Islet of Langerhans (tissue), 1 donor: ENCODE results near the gene SERPINE2.
"Not testable (repeated sequence)": the region's sequence is repeated elsewhere in the genome, so short reads cannot be mapped to it uniquely, and the experiment has no call there.

ENCODE experiments used
- FAIRE-seq: peaks from one replicate; lab custom pipeline; 2011; peaks lifted over from hg19 to GRCh38; lab: Jason Lieb, UNC

SERPINE2 gene

DNA sequence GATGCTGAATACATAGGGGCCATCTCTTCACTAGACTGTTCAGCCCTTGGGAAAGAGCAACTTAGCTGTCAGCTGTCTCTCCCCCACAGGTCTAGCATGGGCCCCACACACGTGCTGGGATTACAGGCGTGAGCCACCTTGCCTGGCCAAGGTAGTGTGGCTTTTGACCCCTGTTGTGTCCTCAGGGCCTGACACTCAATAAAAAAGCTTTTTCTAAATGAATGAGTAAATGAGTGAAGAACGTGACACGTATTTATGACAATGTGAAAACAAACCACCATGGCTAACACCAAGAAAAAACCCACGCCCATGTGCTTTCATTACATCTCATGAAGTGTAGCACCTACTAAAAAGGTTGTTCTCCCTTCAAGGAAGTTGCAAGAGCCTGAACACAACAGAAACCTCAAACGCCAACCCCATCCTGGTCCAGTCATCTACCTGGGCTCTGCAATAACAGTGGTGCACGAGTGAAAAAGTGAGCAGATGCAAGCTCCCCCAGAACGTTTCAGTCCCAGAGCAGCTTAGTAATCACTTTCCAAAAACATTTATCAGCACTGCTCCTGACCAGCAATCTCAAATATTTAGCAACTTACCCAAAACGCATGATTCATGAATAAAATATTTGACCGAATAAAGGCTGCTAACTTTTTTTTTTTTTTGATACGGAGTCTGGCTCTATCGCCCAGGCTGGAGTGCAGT, 97.4 kb downstream of the SERPINE2 start:
- no peak for FAIRE-seq

DNA sequence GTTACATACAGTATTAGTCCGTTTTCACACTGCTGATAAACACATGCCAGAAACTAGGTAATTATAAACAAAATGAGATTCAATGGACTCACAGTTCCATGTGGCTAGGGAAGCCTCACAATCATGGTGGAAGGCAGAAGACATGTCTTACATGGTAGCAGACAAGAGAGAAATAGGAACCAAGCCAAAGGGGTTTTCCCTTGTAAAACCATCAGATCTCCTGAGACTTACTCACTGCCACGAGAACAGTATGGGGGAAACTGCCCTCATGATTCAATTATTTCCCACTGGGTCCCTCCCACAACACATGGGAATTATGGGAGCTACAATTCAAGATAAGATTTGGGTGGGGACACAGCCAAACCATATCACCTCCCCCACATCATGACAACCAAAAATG, 99.6 kb downstream of the SERPINE2 start:
- not testable (repeated sequence) for FAIRE-seq

DNA sequence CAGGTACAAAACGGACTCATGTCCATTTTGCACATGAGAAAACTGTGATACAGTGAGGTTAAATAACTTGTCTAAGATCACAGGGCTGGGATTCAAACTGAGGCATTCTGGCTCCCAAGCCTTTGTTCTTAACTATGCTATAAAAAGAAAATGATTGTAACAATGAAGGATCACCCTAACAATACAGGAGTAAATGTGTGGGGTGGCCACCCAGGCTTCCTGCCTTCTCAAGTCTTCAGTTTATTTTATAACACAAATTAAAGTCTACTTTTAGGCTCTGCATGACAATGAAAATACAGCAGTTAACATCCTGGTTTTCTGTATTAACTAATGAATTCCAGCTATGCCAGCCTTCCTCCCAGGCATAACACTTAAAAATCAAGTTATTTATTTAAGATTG, 101.6 kb downstream of the SERPINE2 start:
- FAIRE-seq: no peak

DNA sequence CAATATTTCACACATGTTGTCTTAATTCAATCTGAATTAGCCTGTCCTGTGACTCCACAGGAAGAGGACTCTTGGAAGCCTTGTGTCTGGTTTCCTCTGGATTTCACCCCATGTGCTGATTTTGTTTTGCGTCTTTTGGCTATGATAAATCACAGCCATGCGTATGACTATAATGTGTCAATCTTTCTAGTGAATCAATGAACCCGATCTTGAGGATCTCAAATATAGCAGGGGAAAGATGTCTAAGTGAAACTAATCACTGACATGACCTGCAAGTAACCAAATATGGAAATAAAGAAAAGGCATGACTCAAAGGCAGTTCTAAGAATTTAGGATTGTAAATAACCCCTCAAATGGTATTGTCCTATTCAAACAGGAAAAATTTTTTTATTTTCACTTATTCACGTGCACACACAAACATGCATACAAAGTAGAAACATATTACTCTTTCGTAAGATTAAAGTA, 102.2 kb downstream of the SERPINE2 start:
- FAIRE-seq: no peak

DNA sequence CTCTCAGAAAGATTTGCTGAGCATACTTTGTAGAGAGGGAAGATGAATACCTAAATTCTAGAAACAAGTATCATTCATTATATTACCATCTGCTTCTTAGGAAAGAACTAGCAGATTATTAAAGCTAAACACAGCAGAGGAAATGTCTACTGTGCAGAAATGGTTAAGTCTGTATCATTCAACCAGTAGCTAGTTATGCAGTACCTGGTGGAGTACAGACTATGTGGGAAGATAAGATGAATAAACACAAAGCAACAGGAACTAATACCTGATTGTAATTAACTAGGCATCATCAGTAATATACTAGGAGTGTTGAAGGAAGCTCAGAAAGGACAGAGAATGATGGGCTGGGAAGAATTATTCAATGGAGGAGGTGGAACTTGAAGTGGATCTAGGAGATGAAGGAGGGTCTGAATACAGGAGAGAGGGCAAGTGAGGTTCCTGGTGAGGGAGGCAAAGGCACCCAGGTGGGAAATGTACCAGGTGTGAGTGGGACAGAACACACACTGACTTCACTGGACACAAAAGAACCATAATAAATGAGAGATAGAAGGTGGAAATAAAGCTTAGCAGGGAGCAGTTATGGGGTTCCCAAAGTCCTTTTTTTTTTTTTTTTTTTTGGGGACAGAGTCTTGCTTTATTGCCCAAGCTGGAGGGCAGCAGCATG, 103.5 kb downstream of the SERPINE2 start:
- FAIRE-seq: no peak

DNA sequence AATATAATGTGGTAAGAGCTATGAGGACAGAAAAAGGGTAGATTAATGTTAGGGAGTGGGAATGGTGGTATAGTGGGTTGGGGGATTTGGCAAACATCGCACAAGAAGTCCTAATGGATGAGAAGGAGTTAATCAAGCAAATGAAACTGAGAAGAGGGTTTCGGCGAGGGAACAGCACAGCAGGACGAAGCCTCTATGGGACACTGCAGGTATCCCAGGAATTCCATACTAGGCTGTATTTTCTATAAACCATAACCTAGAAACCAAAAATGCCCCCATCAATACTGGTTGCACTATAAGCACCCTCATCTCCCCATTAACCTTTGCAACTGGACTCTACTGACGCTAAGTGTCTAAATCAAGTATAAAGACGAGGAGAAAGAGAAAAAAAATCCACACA, 104.2 kb downstream of the SERPINE2 start:
- FAIRE-seq: no peak

DNA sequence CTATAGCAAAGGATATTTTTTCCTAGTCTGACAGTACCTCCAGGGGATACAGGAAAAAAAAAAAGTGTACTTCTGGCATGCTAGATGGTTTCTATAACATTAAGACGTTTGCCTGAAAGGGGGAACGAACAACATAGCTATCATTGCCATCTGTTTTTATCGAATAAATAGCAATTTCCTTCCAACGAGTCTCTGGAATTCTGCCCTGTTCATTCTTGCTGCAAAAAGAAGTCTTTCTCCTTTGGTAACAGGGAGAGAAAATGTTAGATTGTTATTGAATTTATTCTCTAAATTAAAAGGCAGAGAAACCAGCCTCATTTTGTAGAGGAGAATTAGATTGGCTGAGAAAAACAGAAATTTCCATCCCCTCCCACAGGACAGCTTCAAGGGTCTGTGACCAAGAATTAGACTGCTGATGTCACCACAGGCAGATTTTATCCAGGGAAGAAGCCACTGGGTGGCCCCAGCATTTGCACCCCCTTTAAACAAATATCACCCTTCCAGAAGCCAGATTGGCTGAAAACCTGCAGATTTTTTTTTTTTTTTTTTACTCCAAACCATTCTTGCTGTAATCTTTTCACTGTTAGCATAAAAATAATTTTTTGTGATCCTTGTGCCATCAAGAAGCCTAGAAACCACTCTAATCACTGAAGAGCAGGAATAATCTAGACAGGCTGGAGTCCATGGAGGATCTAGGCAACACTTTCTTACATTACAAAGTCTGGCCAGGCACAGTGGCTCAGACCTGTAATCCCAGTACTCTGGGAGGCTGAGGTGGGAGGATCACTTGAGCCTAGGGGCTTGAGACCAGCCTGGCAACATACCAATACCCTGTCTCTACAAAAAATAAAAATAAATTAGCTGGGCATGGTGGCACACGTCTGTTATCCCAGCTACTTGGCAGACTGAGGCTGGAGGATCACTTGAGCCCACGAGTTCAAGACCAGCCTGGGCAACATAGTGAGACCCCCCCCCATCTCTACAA, 106.0 kb downstream of the SERPINE2 start:
- no peak for FAIRE-seq

DNA sequence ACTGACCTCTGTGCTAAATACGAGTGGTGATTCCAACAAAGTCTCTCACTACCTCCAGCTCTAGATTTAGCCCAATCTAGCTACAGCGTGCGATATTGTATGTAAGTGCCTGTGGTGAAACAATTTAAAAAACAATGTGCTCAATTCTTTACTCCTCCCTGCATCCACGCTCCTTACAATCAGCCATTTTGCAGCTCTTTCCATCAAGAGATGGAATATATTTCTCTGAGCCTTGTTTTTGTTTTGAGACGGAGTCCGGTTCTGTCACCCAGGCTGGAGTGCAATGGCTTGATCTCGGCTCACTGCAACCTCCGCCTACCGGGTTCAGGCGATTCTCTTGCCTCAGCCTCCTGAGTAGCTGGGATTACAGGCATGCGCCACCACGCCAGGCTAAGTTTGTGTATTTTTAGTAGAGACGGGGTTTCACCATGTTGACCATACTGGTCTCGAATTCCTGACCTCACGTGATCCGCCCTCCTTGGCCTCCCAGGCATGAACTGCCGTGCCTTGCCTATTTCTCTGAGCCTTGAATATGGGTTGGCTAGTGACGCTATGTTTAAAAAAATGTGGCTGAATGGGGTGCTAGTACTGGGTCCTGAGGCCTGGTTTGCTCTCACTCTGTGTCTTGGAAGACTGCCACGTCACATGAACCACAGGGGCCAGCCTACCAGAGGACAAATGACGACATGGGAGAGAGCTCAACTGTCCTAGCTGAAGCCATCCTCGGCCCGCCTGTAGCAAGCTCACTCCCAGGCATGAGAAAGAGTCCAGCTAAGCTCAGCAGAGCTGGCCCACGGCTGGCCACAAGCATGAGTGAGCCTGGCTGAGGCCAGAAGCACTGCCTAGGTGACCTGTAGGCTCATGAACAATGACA, 108.7 kb downstream of the SERPINE2 start:
- no peak for FAIRE-seq

DNA sequence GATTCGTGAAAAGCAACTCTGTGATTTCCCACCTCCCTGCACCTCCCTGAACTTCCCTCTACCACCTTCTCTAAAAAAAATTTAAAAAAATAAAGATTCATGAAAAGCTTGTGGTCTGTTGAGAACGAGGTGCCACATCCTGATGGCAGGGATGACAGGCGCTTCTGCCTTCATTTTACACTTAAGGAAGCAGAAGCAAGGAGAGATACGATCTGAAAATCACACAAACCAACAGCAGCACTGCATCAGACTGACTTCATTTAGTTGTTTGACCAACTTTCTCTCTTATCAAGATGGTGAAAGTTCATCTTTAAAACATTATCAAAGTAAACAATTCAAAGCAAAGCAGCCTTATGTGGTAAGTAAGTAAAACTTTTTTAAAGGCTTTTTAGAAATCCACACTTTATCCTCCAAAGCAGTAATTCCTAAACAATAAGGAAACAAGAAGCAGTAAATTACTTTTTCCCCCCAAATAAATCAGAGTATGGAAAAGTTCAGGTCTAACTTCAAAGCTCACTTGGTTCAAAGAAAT, 109.4 kb downstream of the SERPINE2 start:
- no peak for FAIRE-seq

DNA sequence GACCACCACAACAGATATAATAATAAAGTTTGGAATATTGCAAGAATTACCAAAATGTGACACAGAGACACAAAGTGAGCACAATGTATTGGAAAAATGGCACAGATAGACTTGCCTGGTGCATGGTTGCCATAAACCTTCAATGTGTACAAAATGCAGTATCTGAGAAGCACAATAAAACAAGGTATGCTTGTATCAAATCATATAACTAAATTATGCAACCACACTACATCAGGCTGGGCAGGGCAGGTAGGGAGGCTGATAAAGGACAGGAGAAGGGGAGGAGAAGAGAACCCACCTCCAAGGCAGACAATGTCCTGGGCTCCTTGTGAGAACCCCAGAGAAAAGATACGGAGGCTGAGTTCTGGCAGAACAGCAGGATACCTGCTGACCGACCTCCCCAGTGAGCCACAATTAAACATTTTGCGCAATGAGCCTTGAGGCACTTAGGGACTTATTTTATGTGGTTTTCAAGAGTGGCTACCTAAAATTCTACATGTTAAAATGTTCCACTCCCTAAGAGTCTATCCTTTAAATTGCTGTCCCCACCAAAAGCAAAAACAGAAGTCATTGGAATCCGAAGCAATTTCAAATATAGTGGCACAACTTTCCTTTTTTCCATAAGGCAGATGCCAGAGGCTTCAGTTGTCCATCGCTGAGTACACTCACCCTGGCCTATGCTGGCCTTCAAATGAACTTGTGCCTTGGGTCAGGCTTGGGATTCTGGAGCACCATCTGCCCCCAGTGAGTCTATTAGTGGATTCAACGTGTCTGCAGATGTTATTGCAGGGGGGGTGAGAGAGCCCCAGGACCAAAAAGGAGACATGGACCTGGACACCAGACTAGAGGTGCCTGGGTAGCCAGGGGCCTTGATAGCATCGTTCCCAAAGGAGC, 110.7 kb downstream of the SERPINE2 start:
- FAIRE-seq: no peak

DNA sequence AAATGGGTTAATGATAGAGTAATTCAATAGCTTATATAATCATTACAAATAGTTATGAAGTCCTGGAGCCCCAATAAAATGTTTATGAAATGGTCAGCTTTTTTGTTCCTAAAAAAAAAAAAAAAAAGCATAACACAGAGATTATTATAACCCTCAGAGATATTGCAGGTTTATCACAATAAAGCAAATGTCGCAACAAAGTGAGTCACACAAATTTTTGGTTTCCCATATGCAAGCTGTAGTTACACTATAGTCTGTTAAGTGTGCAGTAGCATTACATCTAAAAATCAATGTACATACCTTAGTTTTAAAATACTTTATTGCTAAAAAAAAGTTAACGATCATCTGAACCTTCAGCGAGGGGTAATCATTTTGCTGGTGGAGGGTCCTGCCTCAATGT, 114.0 kb downstream of the SERPINE2 start:
- FAIRE-seq: no peak
